ENCODE measurements around the gene KAT6B.

DNA sequence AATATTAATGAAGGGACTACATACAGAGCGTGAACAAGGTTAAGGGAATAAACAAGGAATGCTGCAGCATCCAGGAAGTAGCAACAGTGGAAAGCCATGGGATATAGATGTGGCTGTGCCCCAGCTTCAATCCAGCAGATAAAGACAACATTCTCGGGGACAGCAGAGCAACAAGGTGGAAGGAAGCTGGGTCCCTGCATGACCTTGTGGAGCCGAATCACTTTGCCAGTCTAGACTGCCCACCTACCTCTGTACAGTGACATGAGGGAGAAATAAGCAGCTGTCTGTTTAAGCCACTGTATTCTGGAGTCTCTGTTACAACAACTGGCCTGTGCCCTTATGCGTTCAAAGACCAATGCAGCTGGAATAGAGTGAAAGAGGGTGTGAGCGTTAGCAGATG is 255.0 kb downstream of the KAT6B start:
- TF ChIP-seq POLR2A (IDR thresholded peaks at IDR 0.05) (no peak), POLR2AphosphoS5 (IDR thresholded peaks at IDR 0.05; ENCODE audit: insufficient read depth in 1 of 2, low read depth in 1 of 2) (no peak)
- TF ChIP-seq, protein P1, sequence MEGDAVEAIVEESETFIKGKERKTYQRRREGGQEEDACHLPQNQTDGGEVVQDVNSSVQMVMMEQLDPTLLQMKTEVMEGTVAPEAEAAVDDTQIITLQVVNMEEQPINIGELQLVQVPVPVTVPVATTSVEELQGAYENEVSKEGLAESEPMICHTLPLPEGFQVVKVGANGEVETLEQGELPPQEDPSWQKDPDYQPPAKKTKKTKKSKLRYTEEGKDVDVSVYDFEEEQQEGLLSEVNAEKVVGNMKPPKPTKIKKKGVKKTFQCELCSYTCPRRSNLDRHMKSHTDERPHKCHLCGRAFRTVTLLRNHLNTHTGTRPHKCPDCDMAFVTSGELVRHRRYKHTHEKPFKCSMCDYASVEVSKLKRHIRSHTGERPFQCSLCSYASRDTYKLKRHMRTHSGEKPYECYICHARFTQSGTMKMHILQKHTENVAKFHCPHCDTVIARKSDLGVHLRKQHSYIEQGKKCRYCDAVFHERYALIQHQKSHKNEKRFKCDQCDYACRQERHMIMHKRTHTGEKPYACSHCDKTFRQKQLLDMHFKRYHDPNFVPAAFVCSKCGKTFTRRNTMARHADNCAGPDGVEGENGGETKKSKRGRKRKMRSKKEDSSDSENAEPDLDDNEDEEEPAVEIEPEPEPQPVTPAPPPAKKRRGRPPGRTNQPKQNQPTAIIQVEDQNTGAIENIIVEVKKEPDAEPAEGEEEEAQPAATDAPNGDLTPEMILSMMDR (IDR thresholded peaks at IDR 0.05), result no peak

Data from vagina (tissue), 2 donors.